Measurements from ENCODE around the gene LUZP1. TPM values are rescaled to one million over a fixed set of nuclear protein-coding genes. Genes with fewer than 3 reads are reported as not detected.

LUZP1 gene
- total and polyA plus RNA-seq, 2 donors (not counting 1 experiment from before 2014, with no cell fraction given): 18.8 to 27.2 TPM

DNA sequence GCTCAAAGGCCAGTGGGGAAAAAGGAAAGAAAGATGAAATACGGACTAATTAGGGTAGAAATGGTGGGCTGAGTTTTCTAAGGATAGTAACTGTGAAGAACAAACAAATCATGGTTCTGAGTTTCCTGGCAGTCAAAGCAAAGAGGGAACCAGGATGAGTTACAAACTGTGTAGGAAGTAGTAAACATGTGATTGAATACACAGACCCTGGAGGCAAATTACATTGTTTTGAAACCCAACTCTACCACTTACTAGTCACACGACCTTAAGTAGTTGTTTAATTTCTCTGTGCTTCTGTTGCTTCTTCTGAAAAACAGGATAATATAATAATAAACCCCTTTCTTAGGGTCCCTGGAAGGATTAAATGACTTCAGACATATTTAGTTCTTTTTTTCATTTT is 11.2 kb upstream of the LUZP1 start:
- Histone ChIP-seq H3K36me3 (ENCODE audit: control insufficient read depth, insufficient read depth, low read length) (no peaks in the 10 kb centered on the region), H4K20me1 (ENCODE audit: control insufficient read depth, extremely low read depth, insufficient read depth, low read length) (no peaks in the 10 kb centered on the region), H3K27me3 (ENCODE audit: control insufficient read depth, insufficient read depth, low read length) (no peaks in the 10 kb centered on the region), H3K4me2 (ENCODE audit: extremely low read depth, insufficient read depth, low read length) (no peak overlapping the region), H2AFZ (ENCODE audit: low read length) (no peak overlapping the region), H3K79me2 (ENCODE audit: control insufficient read depth, insufficient read depth, low read length) (no peaks in the 10 kb centered on the region), H3K27ac (ENCODE audit: insufficient read depth, low read length) (no peak overlapping the region), H3K4me1 (ENCODE audit: control insufficient read depth, extremely low read depth, insufficient read depth, low read length) (peaks cover 8% of the 10 kb centered on the region), H3K9ac (ENCODE audit: insufficient read depth, low read length) (no peak overlapping the region), H3K9me3 (ENCODE audit: control insufficient read depth, insufficient read depth, low read depth, low read length) (no peaks in the 10 kb centered on the region), H3K4me3 (replicated peaks in 1 of 4; ENCODE audit: control extremely low read depth in 1 of 4, insufficient read depth in 1 of 4, low read depth in 3 of 4, low read length in 4 of 4) (no peak overlapping the region)
- TF ChIP-seq EZH2 (IDR thresholded peaks at IDR 0.05; ENCODE audit: low read length, missing control alignments): no peak
- TF ChIP-seq, protein P1, sequence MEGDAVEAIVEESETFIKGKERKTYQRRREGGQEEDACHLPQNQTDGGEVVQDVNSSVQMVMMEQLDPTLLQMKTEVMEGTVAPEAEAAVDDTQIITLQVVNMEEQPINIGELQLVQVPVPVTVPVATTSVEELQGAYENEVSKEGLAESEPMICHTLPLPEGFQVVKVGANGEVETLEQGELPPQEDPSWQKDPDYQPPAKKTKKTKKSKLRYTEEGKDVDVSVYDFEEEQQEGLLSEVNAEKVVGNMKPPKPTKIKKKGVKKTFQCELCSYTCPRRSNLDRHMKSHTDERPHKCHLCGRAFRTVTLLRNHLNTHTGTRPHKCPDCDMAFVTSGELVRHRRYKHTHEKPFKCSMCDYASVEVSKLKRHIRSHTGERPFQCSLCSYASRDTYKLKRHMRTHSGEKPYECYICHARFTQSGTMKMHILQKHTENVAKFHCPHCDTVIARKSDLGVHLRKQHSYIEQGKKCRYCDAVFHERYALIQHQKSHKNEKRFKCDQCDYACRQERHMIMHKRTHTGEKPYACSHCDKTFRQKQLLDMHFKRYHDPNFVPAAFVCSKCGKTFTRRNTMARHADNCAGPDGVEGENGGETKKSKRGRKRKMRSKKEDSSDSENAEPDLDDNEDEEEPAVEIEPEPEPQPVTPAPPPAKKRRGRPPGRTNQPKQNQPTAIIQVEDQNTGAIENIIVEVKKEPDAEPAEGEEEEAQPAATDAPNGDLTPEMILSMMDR (conservative IDR thresholded peaks at IDR 0.05 in 1 of 2, IDR thresholded peaks at IDR 0.05 in 1 of 2; ENCODE audit: low read depth in 1 of 2, low read length in 2 of 2): no peak
- no peak for DNase-seq (ENCODE audit: low read depth in 2 of 2)

DNA sequence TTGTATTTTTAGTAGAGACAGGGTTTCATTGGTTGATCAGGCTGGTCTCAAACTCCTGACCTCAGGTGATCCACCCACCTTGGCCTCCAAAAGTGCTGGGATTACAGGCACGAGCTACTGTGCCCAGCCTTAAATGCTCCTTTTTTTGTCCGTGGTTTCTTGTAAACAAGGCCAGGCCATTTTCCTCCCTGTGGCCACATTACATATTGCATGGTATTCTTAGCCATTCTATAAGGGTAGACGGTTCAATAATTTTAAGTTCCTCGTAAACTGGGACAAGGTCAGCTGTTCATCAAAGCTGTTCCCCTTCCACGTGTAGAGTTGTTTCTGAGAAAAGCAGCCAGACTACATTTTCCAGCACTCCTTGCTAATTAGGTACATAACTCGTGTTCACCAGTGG is 10.3 kb upstream of the LUZP1 start:
- Histone ChIP-seq H3K4me3 (replicated peaks in 1 of 4; ENCODE audit: control extremely low read depth in 1 of 4, insufficient read depth in 1 of 4, low read depth in 3 of 4, low read length in 4 of 4) (no peak overlapping the region), H3K9me3 (ENCODE audit: control insufficient read depth, insufficient read depth, low read depth, low read length) (no peaks in the 10 kb centered on the region), H2AFZ (ENCODE audit: low read length) (no peak overlapping the region), H4K20me1 (ENCODE audit: control insufficient read depth, extremely low read depth, insufficient read depth, low read length) (no peaks in the 10 kb centered on the region), H3K27me3 (ENCODE audit: control insufficient read depth, insufficient read depth, low read length) (no peaks in the 10 kb centered on the region), H3K79me2 (ENCODE audit: control insufficient read depth, insufficient read depth, low read length) (no peaks in the 10 kb centered on the region), H3K4me2 (ENCODE audit: extremely low read depth, insufficient read depth, low read length) (no peak overlapping the region), H3K4me1 (ENCODE audit: control insufficient read depth, extremely low read depth, insufficient read depth, low read length) (peaks cover 5% of the 10 kb centered on the region), H3K9ac (ENCODE audit: insufficient read depth, low read length) (no peak overlapping the region), H3K27ac (ENCODE audit: insufficient read depth, low read length) (no peak overlapping the region), H3K36me3 (ENCODE audit: control insufficient read depth, insufficient read depth, low read length) (no peaks in the 10 kb centered on the region)
- TF ChIP-seq, protein P1 (conservative IDR thresholded peaks at IDR 0.05 in 1 of 2, IDR thresholded peaks at IDR 0.05 in 1 of 2; ENCODE audit: low read depth in 1 of 2, low read length in 2 of 2): peak in 1 of 2 donors; percentile 46
- no peak for TF ChIP-seq EZH2 (IDR thresholded peaks at IDR 0.05; ENCODE audit: low read length, missing control alignments)
- DNase-seq (ENCODE audit: low read depth in 2 of 2): peak in 1 of 2 donors; percentile 41

DNA sequence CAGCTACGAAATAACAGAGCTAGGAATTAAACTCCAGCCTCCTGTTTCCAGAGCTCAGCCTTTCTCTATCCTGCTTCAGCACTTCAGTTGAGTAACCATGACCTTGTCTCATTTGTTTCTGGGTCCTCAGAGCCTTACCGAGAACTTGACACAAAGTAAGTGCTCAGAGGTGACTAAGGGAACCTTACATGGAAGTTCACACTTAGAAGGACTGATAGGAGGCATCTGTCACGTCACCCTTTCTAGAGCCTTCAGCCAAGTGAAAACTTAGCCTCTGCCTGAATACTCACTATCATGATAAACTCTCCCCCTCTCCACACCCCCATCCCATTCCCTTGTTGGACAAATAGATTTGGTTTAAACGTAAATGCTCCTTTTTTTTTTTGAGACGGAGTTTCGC is 9.8 kb upstream of the LUZP1 start:
- Histone ChIP-seq H2AFZ (ENCODE audit: low read length) (no peak overlapping the region), H3K36me3 (ENCODE audit: control insufficient read depth, insufficient read depth, low read length) (no peaks in the 10 kb centered on the region), H3K9ac (ENCODE audit: insufficient read depth, low read length) (no peak overlapping the region), H4K20me1 (ENCODE audit: control insufficient read depth, extremely low read depth, insufficient read depth, low read length) (no peaks in the 10 kb centered on the region), H3K4me2 (ENCODE audit: extremely low read depth, insufficient read depth, low read length) (no peak overlapping the region), H3K4me3 (replicated peaks in 1 of 4; ENCODE audit: control extremely low read depth in 1 of 4, insufficient read depth in 1 of 4, low read depth in 3 of 4, low read length in 4 of 4) (peak overlapping the region in 2 of 4 experiments; percentile 47 to 63), H3K4me1 (ENCODE audit: control insufficient read depth, extremely low read depth, insufficient read depth, low read length) (peaks cover 5% of the 10 kb centered on the region), H3K9me3 (ENCODE audit: control insufficient read depth, insufficient read depth, low read depth, low read length) (no peaks in the 10 kb centered on the region), H3K79me2 (ENCODE audit: control insufficient read depth, insufficient read depth, low read length) (no peaks in the 10 kb centered on the region), H3K27me3 (ENCODE audit: control insufficient read depth, insufficient read depth, low read length) (no peaks in the 10 kb centered on the region), H3K27ac (ENCODE audit: insufficient read depth, low read length) (peak overlapping the region; percentile 72)
- TF ChIP-seq EZH2 (IDR thresholded peaks at IDR 0.05; ENCODE audit: low read length, missing control alignments): no peak
- TF ChIP-seq, protein P1 (conservative IDR thresholded peaks at IDR 0.05 in 1 of 2, IDR thresholded peaks at IDR 0.05 in 1 of 2; ENCODE audit: low read depth in 1 of 2, low read length in 2 of 2): no peak
- no peak for DNase-seq (ENCODE audit: low read depth in 2 of 2)

Measured in fibroblast of lung (primary cell).